RPMI7951 (cell line): Measurements from ENCODE around the gene LCOR. TPM values are rescaled to one million over a fixed set of nuclear protein-coding genes. Genes with fewer than 3 reads are reported as not detected.

Source experiments
- DNase-seq: peaks from one replicate; pipeline ENCODE4 v3.0.0-alpha.2; 2012; ENCODE audit warnings: low read depth
- total RNA-seq: library from RNA; depleted of rRNA; stranded (reverse); fragments of >200 nt; shearing (Covaris generic); gene quantifications from 2 replicates; pipeline ENCODE4 v1.2.3, GENCODE V29; 2014

Gene LCOR
- total RNA-seq, 1 experiment from 2014 or later = 13.0 TPM

DNA sequence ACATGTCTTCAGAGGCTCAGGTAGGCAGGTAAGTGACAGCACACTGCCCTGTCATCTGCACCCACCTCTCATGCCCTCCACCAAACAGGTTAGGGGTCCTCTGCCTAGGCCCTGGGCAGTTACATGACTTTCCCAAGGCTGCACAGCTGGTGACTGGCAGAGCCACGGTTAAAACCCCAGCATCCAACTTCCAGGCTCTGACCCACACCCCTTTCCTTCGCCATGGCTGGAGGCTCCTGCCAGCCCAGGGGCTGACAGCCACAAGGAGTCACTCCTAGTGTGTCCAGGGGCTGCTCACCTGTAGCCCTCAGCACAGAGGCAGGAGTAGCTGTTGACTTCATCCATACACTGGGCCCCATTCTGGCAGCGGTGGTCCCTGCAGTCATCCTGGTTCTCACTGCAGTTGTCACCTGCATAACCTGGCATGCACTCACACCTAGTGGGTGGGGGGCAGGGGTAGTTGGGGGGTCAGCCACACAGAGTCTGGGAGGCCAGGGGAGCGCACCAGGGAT, 178.7 kb downstream of the LCOR start:
- DNase-seq = no peak

DNA sequence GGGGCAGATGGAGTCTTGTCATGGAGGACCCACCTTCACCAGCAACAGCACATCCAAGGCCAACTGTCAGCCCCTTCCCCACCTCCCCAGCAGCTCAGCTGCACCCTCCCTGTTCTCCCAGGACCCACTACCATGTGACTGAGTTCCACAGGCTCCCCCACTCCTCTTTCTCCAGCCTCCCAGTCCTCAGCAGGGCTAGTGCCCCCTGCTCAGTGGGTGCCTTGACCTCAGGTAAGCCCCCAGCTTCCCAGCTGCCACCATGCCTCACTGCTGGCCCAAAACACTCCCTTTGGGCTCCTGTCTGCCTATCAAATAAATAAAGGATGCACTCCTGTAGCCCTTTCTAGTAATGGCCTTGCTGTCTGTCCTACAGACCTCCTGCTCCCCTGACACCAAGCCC, 179.3 kb downstream of the LCOR start:
- DNase-seq = no peak

DNA sequence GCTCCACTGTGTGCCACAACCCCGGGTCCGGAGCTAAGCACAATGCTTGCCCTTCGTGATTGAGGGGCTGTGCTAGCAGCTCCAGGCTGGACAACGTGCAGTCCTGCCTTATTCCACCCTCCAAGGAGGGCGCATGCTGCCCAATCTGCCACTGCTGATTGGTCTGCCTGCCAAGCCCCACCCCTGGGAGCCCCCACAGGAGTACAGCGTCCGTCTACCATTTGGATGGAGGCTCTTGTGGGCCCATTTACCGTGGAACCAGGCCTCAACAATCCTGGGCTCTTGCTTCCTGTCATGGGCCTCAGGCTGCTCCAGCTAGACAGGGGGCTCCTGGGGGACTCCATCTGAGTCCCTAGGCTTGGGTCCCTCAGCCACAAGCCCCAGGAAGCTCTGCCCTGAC, 180.4 kb downstream of the LCOR start:
- no peak for DNase-seq

DNA sequence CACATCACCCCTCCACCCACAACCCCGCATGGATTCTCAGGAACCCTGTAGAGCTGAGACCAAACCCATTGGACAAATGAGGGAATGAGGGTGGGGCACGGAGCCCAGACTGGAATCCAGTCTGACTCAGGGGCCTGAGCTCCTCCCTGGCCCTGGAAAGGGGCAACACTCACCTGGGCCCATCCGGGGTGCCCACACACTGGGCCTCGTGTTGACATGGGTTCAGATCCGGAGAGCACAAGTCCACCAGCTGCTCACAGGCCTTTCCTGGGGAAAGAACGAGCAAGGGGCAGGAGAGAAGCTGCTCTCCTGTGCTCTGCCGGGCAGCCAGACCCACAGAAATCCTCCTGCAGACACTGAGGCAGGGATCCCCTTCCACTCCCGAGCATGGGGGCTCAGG, 181.5 kb downstream of the LCOR start:
- no peak for DNase-seq

DNA sequence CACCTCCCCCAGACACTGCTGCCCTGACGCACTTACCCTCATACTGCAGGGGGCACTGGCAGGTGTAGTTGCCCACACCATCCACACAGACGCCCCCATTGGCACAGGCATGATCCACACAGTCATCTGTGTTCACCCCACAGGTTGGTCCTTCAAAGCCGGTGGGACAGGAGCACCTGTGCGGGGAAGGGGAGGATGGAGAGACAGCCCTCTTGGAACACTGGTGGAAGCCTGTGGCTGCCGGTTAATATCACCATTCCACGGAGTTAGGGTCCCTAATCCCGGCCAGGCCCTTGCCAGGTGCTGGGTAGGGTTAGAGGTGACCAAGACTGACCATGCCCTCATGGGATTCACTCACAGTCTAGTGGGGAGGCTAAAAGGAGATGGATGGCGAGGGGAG, 181.9 kb downstream of the LCOR start:
- DNase-seq = no peak

DNA sequence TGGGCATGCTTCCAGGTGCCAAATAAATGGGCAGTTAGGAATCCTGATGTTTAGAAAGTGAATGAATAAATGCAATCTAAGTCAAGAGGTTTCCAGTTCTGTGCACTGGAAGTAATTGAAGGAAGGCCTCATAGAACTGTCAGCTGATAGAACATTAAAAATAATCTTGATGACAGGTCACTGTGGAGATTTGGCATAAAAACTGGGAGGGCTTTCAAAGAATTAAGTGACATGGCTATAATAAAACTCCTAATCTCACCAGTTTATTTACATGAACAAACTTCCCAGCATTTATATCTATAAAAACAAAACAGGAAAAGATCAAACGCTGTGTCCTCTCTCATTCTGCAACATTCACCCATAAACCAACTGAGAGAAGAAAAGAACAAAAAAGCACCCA, 183.1 kb downstream of the LCOR start:
- no peak for DNase-seq

DNA sequence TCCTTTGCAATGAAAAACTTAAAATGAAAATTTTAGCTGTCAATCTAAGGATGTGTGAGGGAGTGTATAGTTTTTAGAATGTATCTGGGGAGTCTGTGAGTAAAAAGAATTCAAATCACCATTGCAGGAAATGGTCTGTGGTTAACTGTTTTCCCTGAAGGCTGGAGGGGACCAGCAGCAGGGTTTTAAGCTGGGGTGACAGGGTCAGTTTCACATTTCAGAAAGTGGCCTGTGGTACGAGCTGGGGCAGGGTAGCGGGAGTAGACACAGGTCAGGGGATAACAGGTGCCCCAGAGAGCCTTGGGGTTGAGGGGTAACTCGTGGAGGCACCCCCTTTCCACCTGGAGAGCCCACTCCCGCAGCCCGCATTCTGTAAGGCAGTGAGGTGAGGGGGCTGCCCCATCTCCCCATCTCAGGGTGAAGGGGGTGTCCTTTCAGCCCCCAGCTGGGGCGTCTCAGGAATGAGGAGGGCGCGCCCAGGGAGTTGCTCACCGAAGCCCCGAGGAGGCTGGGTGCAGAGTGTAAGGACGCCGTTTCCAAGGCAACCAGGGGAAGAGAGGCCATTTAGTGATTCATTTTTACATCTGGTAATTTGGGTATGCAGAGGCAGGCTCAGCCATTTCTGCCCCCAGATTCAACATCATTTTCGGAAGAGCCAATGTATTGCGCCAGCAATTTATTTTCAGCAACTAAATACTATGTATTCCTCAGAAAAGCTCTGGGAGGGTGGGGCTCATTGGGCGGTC, 184.8 kb downstream of the LCOR start:
- no peak for DNase-seq

DNA sequence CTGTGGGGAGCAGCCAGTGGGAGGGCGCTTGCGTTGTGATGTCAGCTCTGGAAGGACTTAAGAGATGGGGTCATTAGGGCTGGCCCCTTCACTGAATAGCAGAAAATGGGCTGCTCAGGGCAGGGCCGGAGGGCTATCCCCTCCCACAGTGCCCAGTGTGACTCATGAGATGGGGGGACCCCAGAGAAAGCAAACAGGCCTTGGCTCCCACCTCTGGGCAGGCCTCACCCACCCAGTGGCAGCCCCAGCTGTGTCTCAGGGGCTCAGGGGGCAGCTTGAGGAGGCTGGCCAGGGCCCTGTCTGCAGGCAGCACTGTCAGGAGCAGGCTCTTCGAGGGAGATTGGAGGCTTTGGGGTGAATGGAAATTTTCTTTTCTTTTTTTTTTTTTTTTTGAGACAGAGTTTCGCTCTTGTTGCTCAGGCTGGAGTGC, 185.4 kb downstream of the LCOR start:
- no peak for DNase-seq

DNA sequence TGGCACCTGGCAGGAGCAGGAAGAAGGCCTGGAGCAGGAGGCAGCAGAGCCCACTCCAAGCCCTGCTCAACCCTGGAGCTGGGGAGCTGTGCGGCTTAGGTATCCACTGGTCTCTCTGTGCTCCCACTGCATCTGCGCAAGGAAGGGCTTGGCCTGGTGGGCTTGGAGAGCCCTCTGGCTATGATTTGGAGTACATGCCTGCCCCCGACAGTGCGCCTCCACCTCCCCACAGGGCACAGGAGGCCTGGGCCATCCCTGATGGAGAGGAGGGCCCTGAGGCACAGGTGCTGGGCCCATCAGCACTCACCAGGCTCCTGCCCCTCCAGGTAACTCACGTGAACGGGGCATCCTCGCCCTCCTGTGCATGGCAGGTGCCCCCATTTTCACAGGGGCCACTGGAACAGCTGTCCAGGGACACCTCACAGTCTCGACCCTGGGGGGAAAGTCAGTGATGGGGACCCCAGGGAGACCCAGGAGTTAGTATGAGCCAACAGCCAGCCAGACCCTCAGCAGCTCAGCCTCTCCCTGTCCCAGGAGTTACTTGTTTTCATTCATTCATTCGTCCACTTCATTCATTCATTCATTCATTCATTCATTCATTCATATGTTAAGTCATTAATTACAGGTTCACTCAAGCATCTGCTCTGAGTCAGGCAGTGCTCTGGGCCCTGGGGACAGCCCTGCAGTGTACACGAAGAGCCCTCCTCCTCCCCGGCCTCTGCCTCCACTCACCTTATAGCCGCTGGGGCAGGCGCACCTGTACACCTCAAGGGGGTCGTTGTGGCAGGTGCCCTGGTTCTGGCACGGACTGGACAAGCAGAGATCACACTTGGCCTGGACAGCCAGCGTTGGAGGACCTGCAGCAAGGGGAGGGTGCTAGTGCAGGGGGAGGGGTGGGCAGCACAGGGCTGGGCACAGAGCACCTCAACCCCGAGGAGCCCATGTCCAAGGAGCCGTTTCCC, 186.4 kb downstream of the LCOR start:
- DNase-seq = no peak

DNA sequence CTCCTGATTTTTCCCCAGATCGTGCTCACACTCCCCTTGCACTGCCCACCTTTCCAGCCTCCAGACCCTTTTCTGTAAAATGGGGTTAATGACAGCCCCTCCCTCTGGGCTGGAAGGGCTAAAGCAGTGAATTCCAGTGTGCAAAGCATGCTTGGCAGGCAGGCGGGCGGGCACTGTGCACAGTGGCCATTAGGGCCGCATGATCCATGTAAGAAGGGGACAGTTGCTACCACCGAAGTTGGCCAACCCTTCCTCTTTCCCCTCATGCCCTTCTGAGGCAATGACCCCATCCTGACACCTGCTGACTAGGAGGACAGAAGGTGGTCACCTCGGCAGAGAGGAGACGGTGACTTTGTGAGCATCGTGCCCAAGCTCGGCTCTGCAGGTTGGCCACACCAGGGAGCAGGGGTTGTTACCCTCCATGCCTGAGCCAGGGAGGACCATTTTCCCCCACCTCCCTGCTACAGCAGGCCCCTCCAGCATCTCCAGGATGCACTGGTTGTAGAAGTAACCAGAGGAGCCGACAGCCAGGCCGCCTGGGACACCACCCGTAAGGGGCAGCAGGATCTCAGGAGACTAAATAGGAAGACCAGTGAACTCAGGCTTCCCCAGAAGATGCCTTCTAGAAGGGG, 187.2 kb downstream of the LCOR start:
- no peak for DNase-seq

DNA sequence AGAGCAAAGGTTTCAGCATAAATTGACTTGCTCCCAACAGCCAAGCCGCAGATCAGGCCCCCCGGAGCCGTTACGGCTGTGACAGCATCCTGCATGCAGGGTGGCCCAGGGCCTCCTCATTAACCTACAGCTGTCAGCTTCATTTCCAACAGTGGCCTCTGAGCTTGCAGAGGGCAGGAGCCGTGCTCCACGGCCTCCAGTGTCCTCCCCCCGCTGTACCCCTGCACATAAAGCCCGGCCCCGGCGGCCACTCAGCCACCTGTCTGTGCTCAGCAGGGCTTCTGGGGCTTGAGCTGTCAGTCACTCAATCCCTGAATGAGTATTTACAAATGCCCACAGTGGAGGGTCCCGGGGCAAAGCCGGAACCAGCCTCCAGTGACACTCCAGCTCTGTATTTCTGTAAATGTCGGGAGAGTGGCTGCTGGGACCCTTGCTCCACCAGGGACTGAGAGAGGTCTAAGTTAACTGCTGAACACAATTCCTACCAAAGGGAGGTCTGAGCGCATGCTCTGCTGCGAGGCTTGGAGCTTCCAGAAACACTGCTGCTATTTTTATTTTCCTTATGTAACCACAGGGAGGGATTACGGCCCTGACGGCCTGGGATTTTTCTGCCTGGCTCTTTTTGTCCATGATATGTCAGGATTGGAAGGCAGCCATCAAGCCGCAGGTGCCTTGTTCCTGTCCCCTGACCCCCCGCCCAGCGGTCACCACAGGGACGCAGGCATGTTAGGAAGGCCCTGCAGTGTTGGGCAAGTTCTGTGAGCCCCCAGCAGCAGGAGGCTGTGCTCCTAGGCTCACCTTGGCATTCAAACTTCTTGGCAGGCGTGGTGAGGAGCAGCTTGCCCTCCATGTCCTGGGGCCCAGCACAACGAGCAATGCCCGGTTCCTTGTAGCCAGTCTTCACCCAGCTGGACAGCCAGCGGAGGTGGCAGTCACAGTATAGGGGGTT, 188.6 kb downstream of the LCOR start:
- no peak for DNase-seq

DNA sequence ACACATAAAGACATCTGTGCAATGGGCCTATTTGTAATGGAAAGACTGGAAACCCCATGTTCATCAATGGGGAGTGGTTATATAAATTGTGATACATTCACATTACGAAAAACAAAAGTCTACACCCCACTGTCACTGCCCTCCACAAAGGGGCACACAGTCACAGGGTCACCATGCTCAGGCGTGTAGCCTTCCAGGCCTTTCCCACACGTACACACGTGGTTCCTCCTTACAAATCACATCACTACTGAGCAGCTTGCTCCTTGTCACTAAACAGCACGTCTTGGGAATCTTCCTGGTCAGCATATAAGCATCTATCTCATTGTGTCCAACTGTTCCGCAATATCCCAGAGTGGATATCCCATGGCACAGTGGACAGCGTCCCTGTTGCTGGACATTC, 190.5 kb downstream of the LCOR start:
- DNase-seq = no peak

DNA sequence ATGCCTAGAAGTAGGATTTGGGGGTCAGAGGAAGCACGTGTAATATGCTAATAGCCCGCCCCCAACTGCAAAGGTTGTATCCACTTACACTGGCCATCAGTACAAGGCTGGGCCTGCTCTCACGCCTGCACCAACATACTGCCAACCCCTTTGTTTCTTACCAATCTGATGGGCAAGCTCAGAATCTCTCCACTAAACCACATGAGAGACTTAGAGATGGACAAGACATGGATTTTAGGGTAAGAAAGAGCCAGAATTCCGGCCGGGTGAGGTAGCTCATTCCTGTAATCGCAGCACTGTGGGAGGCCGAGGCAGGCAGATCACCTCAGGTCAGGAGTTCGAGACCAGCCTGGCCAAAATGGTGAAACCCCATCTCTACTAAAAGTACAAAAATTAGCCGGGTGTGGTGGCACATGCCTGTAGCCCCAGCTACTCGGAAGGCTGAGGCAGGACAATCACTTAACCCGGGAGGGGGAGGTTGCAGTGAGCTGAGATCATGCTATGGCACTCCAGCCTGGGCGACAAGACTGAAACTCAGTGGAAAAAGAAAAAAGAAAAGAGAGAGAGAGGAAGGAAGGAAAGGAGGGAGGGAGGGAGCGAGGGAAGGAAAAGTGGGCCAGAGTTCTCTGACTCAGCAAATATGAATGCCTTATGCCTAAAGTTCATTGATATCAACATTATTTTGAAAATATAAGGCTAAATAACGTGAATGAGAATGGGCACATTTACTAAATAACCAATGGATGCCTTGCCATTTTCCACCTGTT, 191.5 kb downstream of the LCOR start:
- no peak for DNase-seq

DNA sequence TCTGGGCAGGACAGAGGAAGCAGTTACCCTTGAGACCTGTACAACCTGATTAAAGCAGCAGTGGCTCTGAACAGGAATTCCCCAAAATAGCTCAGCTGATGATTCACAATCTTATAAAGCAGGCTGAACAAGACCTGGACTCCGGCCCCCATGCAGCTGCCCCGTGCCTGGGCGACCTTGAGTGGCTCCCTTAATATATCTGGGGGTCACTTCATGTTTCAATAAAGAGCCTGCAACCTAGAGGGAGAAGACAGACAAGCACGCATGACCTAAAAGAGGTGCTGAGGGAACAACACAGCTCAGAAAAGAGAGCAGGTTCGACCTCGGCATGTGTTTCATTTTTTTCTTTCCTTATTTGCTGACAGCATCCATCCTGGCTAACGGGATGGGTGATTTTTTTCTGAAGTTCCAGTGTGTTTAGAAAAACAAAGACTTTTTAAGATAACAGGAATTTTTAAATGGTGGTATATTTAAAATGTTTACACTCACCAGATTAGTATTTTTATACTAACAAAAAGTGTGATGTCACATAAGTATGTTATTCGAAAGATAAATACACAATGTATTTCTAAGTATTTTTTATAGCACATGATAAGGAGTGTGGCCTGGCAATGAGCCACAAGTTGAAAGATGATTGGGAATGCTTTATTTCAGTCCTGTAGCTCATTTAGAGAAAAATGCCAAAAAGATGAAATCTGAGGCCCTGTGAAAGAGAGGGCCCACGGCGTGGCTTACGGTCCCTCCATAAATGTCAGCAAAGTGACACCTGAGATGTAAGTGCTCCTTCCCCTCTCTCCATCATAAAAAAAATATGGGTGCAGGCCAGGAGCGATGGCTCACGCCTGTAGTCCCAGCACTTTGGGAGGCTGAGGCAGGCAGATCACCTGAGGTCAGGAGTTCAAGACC, 192.3 kb downstream of the LCOR start:
- DNase-seq = peak; percentile 27

DNA sequence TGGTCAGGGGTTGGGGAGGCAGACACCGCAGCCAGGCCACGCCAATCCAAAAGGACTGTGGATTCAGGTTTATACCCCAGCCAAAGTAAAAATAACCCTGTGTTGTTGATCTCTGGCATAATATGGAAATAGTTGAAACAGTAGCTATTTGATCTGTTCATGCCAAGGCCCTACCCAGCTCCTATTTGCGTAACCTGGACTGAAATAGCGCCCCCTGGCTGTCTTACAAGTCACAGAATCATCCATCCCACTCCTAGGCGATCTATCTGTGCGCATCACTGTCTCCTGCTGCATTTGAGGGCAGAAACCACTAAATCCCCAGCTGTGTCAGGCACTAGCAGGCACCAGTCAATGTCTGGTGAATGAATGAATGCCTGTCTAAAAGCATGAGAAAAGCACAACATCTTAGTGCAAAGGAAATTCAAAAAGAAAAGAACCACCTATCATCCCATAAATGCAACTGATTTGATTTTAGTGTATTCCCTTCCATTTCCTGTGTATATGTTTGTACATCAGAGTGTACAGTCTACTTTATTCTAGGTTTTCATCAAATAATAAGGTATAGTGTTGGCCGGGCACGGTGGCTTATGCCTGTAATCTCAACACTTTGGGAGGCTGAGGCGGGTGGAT, 193.6 kb downstream of the LCOR start:
- peak; percentile 44 for DNase-seq

DNA sequence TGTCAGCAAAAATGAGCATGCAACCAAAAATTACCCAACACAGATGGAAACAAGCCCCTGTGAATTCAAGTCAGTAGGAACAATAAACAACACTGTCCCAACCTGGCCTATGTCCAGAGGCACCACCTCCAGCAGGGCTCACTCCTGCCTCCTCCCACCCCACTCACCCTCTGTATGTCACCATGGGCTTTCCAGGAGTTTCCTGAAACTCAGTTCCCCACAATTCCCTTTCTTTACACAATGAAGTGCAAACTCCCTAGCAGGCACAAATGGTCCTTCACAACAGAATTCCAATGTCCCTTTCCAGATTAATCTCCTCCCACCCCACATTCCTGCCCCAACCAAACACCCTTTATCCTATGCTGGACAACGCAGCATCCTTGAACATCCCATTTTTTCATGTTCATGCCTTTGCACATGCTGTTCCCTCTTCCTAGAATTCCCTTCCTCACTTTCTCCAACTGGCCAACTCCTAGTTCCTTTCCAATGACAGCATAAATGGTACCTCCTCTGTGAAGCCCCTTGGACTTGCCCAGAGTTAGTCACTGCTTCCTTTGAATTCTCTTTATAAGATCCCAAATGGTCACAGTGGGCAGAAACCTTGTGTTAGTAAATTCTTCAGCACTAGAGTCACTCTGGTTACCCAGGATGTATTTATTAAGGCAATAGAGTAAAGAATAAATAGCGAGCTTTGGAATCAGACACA, 196.2 kb downstream of the LCOR start:
- DNase-seq = peak; percentile 20

DNA sequence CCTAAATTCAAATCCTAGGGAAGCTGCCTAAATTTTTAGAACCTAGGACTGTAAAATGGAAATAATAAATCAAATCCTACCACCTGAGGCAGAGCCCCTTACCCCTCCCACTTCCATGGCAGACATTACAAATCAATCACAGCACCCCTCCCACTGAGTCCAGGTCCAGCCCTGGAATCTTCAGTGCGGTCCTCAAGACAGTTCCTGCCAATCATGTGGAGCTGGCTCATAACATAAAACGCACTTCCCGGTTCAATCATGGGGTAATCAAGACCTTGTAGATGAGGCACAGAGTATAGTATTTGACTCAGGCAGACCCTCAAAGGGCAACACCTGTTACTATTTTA, 196.7 kb downstream of the LCOR start:
- DNase-seq = no peak

DNA sequence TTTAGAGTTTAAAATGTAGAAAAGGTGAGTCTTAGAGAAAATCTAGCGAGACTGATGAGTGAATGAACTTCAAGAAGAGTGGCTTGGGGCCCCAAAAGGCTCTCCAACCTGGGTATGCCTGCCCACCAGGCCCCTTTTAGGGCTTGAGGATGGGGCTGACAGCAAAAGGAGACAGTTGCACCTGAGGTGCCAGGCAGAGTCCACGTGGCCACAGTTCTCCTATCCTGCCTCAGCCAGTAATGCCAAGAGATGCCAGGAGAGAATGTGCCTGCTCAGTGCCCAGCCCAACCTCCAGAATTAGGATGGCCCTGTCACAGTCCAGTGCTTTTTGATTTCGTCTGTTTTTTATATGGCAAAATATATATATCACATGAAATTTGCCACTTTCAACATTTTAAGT, 197.2 kb downstream of the LCOR start:
- no peak for DNase-seq
